AG09309 (cell line): ENCODE results near the gene TMEM207.

Source experiments
- DNase-seq: peaks from one replicate; pipeline ENCODE4 v3.0.0-alpha.2; 2010; ENCODE audit warnings: low read depth
- H3K4me3 ChIP-seq: 2 replicates; pipeline ENCODE4 v1.5.1; 2011; ENCODE audit warnings: mild to moderate bottlenecking, low read depth, low read length, moderate library complexity; ENCODE audit not compliant: control insufficient read depth
- CTCF ChIP-seq: IDR thresholded peaks from 2 replicates; pipeline ENCODE4 v1.5.1; 2011; ENCODE audit warnings: mild to moderate bottlenecking, low read depth, low read length, inconsistent platforms; ENCODE audit not compliant: insufficient read depth, control insufficient read depth; ENCODE audit errors: missing control alignments

The TMEM207 gene

GRCh38 chr3:190385731-190386688, 63.7 kb downstream of the TMEM207 start:
- no peak for TF ChIP-seq CTCF
- DNase-seq: peak; percentile 90
- H3K4me3 ChIP-seq: no peak overlapping the region

- no peak for DNase-seq
- TF ChIP-seq CTCF: peak; percentile 59
- no peak overlapping the region for H3K4me3 ChIP-seq
These were observed 65.4 kb downstream of the TMEM207 start for GRCh38 chr3:190384309-190384756.

- TF ChIP-seq CTCF: no peak
- no peak overlapping the region for H3K4me3 ChIP-seq
- DNase-seq: peak; percentile 60
These were observed 67.6 kb downstream of the TMEM207 start for GRCh38 chr3:190382082-190382481.

- H3K4me3 ChIP-seq: no peak overlapping the region
- no peak for TF ChIP-seq CTCF
- DNase-seq: no peak
These were observed 68.3 kb downstream of the TMEM207 start for GRCh38 chr3:190381441-190381840.

GRCh38 chr3:190380184-190380583, 69.5 kb downstream of the TMEM207 start:
- no peak for TF ChIP-seq CTCF
- H3K4me3 ChIP-seq: no peak overlapping the region
- DNase-seq: no peak
